GM18858 (cell line): ENCODE data around the gene ANAPC5.
"Not testable (repeated sequence)": the region's sequence is repeated elsewhere in the genome, so short reads cannot be mapped to it uniquely, and the experiment has no call there.

ENCODE experiments used
- ATAC-seq: cut with Tn5 transposase; IDR thresholded peaks from one replicate; pipeline ENCODE4 v1.9.1; 2021; ENCODE audit not compliant: unreplicated experiment

Gene ANAPC5

DNA sequence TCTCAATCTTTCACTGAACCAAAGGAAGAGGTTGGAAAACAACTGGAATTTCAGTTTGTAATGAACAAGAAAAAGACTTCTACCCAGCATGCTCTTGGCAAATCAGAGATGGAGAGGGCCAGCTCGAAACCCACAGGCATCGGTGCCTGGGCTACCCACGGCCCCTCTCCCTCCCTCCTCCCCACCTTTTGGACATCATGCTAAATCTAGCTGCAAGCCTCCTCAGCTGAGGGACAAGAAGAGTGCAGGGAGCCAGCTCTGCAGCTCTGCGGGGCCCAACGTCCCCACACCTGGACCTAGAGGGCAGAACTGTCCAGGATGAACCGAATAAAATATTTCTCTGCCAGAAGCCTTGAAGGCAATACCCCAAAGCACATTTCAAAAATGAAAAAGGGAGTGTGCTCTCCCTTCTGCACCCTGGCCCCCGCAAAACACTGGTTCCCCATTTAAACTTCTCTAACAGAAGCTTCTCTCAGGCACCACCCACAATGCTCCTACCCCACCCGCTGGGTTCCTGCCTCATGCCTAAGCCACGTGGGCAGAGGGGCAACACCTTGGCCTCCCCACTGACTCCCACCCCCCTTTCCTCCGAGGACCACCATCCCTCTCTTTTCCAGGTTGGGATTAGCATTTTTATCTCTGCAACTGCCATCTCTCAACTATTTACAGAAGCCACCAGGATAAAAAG, 63.9 kb downstream of the ANAPC5 start:
- ATAC-seq: no peak

DNA sequence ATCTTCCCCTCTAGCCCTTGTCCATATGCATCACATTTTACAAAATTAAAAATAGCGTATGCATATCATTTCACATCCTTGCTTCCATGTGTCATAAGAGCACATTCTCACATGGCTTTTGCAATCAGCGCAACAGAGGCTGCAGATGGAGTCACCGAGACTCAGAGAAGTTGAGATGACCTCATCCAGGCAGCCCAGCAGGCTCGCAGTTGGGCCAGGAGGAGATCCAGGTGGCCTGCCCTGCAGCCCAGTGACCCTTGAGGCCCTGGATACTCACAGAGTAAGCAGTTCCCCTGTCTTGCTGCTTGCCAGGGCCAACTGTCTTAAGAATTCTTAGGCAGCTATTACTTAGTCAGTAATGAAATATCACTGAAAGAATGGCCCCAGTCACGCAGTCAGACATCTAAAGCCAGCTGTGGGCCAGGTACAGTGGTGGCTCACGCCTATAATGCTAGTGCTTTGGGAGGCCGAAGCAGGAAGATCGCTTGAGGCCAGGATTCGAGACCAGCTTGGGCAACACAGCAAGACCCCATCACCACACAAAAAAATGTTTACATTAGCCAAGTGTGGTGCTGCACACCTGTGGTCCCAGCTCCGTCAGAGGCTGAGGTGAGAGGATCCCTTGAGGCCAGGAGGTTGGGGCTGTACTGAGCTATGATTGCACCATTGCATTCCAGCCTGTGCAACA, 64.8 kb downstream of the ANAPC5 start:
- ATAC-seq: no peak

DNA sequence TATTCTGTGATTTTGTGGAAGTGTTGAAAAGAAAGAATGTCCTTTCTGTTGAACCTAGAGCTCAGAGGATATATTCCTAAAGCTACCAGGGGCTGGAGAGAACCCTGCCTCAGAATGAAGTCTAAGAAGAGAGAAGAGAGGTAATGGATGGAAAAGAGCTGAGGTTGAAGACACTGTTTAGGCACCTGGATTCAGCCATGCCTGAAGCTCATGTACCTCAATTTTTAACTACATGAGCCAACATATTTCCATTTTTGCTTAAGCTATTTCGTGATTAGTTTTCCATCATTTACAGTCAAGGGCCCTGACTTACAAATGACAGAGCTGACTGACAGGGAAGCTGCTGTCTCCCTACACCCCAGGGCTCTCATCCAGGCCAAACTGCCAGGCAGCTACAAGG, 66.4 kb downstream of the ANAPC5 start:
- no peak for ATAC-seq

DNA sequence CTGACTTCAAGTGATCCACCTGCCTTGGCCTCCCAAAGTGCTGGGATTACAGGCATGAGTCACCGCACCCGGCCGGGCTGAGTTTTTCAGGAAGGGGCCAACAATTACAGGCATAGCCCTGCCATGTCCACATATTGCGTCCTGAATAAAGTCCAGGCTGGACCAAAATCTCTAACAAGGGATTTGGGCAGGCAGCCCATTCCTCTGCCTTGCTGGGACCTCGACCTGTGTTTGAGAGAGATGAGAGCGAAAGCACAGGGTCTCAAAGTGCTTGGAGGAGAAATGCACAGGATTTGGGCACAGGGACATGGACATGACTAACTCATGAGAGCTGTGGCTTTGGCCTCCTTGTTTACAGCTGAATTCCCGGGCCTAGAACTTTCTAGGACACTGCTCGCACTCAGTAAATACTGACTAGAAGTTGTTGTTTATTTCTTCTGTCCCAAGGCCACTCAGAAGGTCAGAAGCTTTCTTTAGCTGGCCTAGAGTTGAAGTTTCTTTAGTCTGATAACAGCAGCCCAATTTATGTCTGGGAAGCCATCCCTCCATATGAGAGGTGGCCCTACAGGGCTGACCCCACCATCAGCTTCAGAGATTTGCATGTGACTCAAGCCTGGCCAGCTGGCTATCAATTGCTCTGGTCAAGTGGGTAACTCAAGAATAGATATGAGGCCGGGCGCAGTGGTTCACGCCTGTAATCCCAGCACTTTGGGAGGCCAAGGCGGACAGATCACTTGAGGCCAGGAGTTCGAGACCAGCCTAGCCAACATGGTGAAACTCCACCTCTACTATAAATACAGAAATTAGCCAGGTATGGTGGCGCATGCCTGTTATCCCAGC, 67.4 kb downstream of the ANAPC5 start:
- ATAC-seq: no peak

DNA sequence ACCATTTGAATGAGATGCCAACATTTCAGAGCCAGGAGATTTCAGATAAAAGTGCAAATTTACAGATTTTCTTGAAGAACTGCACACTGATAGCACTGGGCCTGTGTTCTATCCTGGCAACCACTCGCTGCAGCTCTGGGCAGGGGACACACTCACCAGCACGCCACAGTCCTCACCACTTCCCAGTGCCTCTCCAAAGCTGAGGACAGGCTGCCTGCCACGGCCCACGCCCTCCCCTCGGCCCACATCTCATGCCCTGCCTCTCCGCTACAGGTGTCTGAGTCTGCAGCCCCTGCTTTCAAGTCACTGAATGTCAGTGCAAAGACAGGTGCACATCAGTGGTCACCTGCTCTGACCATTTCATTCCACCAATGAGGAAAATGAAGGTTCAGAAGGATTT, 68.4 kb downstream of the ANAPC5 start:
- ATAC-seq: no peak

DNA sequence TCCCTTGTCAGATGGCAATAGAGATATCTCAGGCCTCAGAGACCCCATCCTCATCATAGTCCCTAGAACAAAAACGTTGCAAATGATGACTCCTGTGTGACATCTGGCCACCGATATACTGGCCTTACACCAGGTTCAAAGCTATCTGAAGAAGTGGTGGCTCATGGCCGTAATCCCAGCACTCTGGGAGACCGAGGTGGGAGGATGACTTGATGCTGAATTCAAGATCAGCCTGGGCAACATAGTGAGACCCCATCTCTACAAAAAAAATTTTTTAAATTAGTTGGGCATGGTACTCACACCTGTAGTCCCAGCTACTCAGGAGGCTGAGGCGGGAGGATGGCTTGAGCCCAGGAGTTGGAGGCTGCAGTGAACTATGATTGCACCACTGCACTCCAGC, 68.8 kb downstream of the ANAPC5 start:
- ATAC-seq: no peak

DNA sequence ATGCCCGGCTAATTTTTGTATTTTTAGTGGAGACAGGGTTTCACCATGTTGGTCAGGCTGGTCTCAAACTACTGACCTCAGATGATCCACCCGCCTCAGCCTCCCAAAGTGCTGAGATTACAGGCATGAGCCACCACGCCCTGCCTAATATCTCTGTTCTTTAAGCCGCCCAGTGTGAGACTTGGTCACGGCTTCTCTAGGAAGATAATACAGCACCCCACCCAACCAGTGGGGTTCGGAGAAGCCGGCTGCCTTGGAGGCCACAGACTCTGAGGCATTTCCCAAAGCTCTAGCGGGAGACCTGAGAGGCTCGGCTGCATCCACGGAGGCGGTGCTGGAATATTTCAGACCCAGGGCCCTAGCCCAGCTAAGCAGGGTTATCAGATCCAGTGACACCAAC, 69.3 kb downstream of the ANAPC5 start:
- not testable (repeated sequence) for ATAC-seq

DNA sequence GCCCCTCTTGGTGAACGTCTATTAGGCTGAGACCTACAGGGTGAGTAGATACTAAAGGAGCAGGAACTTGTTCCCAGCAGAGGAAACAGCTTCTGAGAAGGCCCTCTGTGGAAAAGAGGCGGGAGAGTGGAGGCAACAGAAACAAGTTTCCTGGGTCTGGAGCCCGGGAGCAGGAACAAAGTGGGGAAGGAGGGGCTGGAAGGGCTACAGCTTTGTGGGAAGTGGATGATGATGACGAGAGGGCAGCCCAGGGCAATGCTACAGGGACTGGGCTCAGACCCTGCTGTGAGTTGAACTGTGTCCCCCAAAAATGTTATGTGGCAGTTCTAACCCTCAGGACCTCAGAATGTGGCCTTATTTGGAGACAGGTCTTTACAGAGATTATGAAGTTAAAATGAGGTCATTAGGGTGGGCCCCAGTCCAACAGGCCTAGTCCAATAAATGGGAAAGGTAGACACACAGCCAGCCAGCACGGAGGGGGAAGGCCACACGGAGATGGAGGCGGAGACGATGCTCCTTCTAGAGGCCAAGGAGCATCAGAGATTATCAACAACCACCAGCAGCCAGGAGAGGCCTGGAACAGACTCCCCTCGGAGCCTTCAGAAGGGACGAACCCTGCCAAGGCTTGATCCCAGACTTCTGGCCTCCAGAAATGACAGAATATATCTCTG, 70.0 kb downstream of the ANAPC5 start:
- no peak for ATAC-seq

DNA sequence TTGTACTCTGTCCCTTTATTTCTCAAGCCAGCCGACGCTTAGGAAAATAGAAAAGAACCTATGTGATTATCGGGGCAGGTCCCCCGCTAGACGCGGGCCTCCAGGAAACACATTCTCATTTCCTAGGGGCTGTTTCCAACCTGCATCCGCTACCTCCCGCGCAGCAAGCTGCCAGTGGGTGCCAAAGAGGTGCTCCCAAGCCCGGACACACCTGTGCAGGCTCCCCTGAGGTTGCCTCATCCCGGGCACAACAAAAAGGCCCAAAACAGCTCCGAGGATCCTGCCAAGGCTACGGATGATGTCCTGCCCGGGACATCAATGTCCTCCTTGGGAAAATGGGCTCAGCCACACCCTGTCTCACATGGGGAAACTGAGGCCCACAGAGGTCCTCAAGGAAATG, 71.1 kb downstream of the ANAPC5 start:
- not testable (repeated sequence) for ATAC-seq

DNA sequence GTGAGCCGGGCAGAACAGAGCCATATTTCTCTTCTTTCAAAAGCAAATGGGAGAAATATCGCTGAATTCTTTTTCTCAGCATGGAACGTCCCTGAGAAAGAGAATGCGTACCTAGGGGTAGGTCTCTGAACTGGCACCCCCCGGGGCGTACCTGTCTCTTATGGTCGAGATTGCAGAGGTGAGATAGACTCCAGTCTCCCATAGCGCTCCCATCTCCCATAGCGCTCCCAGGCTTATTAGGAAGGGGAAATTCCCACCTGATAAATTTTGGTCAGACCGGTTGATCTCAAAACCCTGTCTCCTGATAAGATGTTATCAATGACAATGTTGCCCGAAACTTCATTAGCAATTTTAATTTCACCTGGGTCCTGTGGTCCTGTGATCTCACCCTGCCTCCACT, 71.7 kb downstream of the ANAPC5 start:
- not testable (repeated sequence) for ATAC-seq

DNA sequence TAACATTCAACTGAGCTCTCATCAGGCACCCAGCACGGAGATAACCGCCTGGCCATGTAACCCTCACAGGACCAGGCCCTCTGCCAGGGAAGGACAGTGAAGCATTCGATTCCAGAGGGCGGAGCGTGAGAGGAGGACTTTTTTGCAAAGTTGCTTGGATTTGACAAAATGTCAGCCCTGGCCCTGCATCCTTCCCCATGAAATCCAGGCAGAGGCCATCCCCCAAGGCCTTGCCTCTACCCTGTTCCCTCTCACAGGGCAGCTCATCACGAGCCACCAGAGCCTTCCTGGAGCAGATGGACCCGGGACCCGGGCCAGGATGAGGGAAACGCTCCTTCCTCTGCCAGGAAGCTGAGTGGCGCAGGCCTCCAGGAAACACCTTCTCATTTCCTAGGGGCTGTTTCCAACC, 72.7 kb downstream of the ANAPC5 start:
- ATAC-seq: no peak

DNA sequence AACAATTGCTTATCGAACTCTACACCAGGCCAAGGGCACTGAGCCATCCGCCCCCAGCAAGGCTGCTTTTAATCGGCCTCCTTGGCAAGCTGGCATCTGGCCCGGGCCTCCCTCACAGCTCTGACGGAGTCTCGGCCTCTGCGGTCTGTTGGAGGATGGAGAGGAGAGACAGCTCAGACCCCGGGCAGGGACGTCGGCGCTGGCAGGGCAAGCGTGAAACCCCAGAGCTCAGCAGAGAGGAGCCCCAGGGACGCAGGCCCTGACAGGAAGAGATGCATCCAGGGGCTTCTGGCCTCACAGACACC, 73.2 kb downstream of the ANAPC5 start:
- ATAC-seq: no peak

DNA sequence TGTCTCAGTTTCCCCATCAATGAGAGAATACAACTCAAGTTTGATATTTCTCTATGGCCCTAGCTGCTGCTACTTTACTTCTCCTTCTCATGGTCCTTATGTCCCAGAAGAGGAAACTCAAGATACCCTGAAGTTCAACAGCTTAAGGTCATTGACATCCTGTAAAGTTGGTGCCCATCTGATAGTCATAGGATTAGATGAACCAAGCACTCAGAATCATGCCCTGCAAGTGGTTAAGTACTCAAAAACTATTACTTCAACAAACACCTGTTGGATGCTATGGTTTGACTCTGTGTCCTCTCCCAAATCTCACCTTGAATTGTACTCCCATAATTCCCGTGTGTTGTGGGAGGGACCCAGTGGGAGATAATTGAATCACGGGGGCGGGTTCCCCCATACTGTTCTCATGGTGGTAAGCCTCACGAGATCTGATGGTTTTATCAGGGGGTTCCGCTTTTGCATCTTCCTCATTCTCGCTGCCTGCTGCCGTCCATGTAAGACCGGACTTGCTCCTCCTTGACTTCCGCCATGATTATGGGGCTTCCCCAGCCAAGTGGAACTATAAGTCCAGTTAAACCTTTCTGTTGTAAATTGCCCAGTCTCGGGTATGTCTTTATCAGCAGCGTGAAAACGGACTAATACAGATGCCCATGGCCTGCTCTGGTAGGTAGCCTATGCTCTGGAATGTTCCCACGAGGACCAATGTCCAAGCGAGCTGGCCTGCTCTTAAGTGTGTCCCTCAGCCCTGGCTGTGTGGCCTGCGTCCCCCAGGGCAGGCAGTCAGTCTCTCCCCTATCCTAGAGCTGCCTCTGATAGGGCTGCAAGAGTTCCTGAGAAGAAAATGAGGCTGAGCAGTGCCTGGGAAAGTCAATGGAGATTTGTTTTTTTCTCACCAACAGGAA, 73.8 kb downstream of the ANAPC5 start:
- no peak for ATAC-seq

DNA sequence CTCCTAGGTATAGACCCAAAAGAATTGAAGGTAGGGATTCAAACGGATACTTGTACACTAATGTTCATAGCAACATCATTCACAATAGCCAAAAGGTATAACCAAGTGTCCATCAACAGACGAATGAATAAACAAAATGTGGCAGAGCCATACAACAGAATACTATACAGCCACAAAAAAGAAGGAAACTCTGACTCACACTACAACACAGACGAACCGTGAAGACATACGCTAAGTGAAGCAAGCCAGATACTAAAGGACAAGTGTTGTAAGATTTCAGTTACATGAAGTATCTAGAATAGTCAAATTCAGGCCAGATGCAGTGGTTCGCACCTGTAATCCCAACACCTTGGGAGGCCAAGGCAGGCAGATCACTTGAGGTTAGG, 74.8 kb downstream of the ANAPC5 start:
- ATAC-seq: no peak

DNA sequence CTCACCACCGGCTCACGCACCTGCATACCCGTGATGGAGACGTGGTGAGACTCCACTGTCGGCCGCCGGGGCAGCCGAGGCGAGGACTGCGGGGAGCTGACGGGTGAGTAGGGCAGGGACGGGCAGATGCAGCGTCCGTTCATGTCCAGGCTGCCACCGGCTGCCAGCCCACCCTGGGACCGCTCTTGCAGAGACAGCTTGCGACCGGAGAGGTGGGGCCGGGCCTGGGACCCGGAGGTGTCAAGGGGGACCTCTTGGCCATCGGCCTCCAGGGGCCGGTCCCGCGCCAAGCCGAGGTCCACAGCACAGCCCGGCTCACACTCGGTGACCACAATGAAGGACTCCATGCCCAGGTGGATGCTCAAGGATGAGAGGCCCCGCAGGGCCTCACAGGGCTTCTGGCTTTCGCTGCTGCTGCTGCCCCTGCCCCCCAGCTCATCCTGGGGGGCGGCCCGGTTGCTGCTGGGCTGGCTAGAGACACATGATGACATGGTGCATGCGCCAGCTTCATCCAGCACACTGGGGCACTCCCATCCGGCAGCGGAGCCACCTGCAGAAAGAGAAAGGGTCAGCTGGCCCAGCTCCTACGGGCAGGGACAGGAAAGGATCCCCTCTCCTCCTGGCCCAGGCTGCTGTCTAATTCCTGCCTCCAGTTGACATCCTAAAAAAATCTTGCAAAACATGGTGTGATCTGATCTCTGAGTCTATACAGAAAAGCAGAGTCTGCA, 78.0 kb downstream of the ANAPC5 start:
- no peak for ATAC-seq

DNA sequence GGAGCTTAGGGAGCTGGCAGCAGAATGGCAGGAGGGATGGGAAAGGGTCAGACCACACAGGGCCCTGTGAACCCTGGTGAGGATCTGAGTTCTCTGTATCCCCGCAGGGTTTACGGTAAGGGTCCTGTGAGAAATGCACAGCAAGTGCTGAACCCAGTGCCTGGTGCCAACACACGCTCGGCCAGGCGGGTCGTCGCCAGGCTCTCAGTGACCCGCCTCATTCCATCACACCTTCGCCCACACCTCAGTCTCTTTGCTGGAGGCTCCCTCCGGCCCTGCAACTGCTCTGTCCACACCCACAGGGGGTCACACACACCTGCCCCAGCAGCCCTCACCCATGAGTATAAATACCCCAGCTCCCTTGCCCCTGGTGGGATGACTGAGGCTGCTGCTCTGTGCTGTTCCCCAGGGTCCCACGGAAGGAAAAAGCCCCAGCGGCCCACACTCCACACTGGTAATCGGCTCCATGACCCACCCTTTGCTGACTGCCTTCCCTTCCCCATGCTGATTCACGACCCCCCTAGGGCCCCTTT, 78.8 kb downstream of the ANAPC5 start:
- no peak for ATAC-seq

DNA sequence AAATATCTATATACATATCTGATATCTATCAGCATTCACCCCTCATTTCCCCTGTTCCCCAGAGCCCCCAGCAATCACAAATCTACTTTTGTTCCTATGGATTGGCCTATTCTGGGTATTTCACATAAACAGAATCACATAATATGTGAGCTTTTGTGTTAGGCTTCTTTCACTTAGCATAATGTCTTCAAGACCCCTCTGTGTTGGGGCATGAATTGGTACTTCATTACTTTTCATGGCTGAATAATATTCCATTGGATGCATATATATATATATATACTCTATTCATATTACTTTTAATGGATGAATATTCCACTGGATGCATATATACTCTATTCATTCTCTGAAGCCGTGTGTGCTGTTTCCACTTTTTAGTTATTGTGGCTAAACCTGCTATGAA, 84.4 kb downstream of the ANAPC5 start:
- ATAC-seq: no peak

DNA sequence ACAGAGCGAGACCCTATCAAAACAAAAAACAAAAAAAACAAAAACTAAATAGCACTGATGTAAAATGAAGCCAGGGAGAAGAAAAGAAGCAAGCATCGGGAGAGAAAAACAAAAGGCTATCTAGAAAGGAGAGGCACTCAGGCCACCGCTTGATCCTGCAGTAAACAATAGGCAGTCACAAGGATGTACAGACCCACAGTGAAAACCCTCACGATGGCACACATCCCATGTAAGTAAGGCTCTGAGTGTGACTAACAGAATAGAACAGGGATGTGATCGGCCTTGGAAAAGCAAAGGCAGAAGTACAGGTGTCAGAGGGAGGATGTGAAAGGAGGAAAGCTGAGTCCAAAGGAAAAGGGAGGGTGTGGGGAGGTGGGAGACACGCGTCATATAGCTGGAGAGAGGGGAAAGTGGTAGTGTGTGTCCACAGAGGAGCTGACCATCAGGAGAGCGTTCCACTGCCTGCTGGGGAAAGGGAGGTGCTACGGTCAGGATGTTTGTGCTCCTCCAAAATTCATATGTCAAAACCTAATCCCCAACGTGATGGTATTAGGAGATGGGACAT, 87.2 kb downstream of the ANAPC5 start:
- no peak for ATAC-seq

DNA sequence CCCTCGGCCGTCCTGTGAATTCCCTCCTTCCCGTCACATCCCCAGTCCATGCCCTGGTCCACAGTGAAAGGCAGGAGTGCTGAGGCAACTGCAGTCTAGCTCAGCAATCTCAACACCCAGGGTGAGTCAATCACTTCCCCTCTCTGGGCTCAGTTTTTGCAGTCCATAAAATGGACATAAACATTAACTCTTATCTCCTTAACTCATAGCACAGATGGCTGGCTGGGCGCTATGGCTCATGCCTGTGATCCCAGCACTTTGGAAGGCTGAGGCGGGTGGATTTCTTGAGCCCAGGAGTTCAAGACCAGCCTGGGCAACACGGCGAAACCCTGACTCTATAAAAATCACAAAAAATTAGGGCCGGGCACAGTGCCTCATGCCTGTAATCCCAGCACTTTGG, 88.1 kb downstream of the ANAPC5 start:
- ATAC-seq: no peak
